ENCODE results near the gene CFAP57.

- TF ChIP-seq CTCF (conservative IDR thresholded peaks at IDR 0.05) (no peak), EZH2 (IDR thresholded peaks at IDR 0.05; ENCODE audit: low read depth) (no peak)
These were observed 107.5 kb downstream of the CFAP57 start for GRCh38 chr1:43279666-43280065.
